IMR-90 (cell line): ENCODE data around the gene PSMD11. TPM values are rescaled to one million over a fixed set of nuclear protein-coding genes. Genes with fewer than 3 reads are reported as not detected.

Source experiments
- ATAC-seq: fragments of 200-7000 bp; cut with Tn5 transposase; 2 replicates; pipeline ENCODE4 v1.9.1; 2020; ENCODE audit warnings: low read depth, mild to moderate bottlenecking, moderate library complexity
- BruUV-seq: library from RNA; stranded (reverse); fragments of 400-500 nt; replicated peaks from 2 replicates; lab custom pipeline; 2021; lab: Mats Ljungman, UMichigan
- CTCF ChIA-PET: fragments of 300-600 bp; formaldehyde crosslinking; extraction: SDS; loops from one replicate; lab custom pipeline; 2021; ENCODE audit warnings: antibody characterized with exemption; lab: Yijun Ruan, JAX
- POLR2A ChIA-PET: fragments of 300-600 bp; sonication (Branson Sonifier 250); formaldehyde crosslinking; loops from one replicate; lab custom pipeline; 2022; ENCODE audit warnings: antibody characterized with exemption; ENCODE audit not compliant: unreplicated experiment; lab: Charles Lee
- DNase-seq: peaks from one replicate; pipeline ENCODE4 v3.0.0; 2013
- H2AFZ ChIP-seq: replicated peaks from 2 replicates; pipeline ENCODE3; 2013; ENCODE audit warnings: low read length, mild to moderate bottlenecking; ENCODE audit not compliant: poor library complexity
- H2AK5ac ChIP-seq: 2 replicates; pipeline ENCODE4 v1.6.1; 2013; ENCODE audit warnings: low read depth, low read length, inconsistent platforms
- H2AK9ac ChIP-seq: replicated peaks from 2 replicates; pipeline ENCODE3; 2013; ENCODE audit warnings: mild to moderate bottlenecking, low read depth, low read length, moderate library complexity; ENCODE audit not compliant: poor library complexity
- H2BK120ac ChIP-seq: 2 replicates; pipeline ENCODE4 v1.6.1; 2013; ENCODE audit warnings: low read depth, low read length, inconsistent platforms
- H2BK15ac ChIP-seq: 3 replicates; pipeline ENCODE4 v1.6.1; 2013; ENCODE audit warnings: low read depth, low read length, inconsistent platforms
- H2BK20ac ChIP-seq: 2 replicates; pipeline ENCODE4 v1.6.1; 2013; ENCODE audit warnings: low read depth, mild to moderate bottlenecking, inconsistent platforms, low read length, moderate library complexity
- H2BK5ac ChIP-seq: 2 replicates; pipeline ENCODE4 v1.6.1; 2013; ENCODE audit warnings: mild to moderate bottlenecking, low read depth, low read length, inconsistent platforms; ENCODE audit not compliant: poor library complexity, severe bottlenecking
- H3K14ac ChIP-seq: replicated peaks from 2 replicates; pipeline ENCODE4 v1.6.1; 2013; ENCODE audit warnings: low read depth, low read length, inconsistent platforms
- H3K18ac ChIP-seq: 2 replicates; pipeline ENCODE4 v1.6.1; 2013; ENCODE audit warnings: low read depth, low read length, control low read depth
- H3K23ac ChIP-seq: 2 replicates; pipeline ENCODE4 v1.6.1; 2013; ENCODE audit warnings: low read depth, low read length, inconsistent platforms
- H3K27ac ChIP-seq: 2 replicates; pipeline ENCODE4 v1.5.1; 2013; ENCODE audit warnings: mild to moderate bottlenecking, control low read depth, low read length; ENCODE audit not compliant: insufficient read depth
- H3K27me3 ChIP-seq: 2 replicates; pipeline ENCODE4 v1.6.1; 2013; ENCODE audit warnings: low read length; ENCODE audit not compliant: control insufficient read depth, insufficient read depth
- H3K36me3 ChIP-seq: 2 replicates; pipeline ENCODE4 v1.6.1; 2013; ENCODE audit warnings: low read length, mixed read lengths; ENCODE audit not compliant: control insufficient read depth, insufficient read depth
- H3K4ac ChIP-seq: 2 replicates; pipeline ENCODE4 v1.6.1; 2013; ENCODE audit warnings: low read depth, low read length, inconsistent platforms
- H3K4me1 ChIP-seq: 2 replicates; pipeline ENCODE4 v1.6.1; 2013; ENCODE audit warnings: low read length, mixed read lengths; ENCODE audit not compliant: control insufficient read depth, insufficient read depth
- H3K4me2 ChIP-seq: 2 replicates; pipeline ENCODE4 v1.6.1; 2013; ENCODE audit warnings: low read depth, mild to moderate bottlenecking, control low read depth, low read length, moderate library complexity
- H3K4me3 ChIP-seq: 2 replicates; pipeline ENCODE4 v1.5.1; 2013; ENCODE audit warnings: low read depth, mild to moderate bottlenecking, control low read depth, low read length, moderate library complexity; ENCODE audit not compliant: insufficient read depth
- H3K56ac ChIP-seq: 2 replicates; pipeline ENCODE4 v1.6.1; 2013; ENCODE audit warnings: low read length, inconsistent platforms; ENCODE audit not compliant: insufficient read depth; ENCODE audit errors: extremely low read depth
- H3K79me1 ChIP-seq, 2 experiments: 2 replicates each; pipeline ENCODE4 v1.6.1; 2013; ENCODE audit warnings: low read length in 2 of 2, inconsistent platforms in 1 of 2, low read depth in 1 of 2
- H3K9ac ChIP-seq: 2 replicates; pipeline ENCODE4 v1.6.1; 2013; ENCODE audit warnings: low read depth, low read length, control low read depth
- H3K9me1 ChIP-seq: 2 replicates; pipeline ENCODE4 v1.6.1; 2013; ENCODE audit warnings: low read length, inconsistent platforms; ENCODE audit not compliant: insufficient read depth
- H3K9me3 ChIP-seq: 2 replicates; pipeline ENCODE4 v1.6.1; 2013; ENCODE audit warnings: low read length; ENCODE audit not compliant: control insufficient read depth, insufficient read depth
- H4K20me1 ChIP-seq: 2 replicates; pipeline ENCODE4 v1.6.1; 2013; ENCODE audit warnings: low read length, inconsistent platforms; ENCODE audit not compliant: insufficient read depth
- H4K5ac ChIP-seq: 2 replicates; pipeline ENCODE4 v1.6.1; 2013; ENCODE audit warnings: mild to moderate bottlenecking, low read depth, low read length, control low read depth
- H4K8ac ChIP-seq, 2 experiments: 2 replicates each; pipeline ENCODE4 v1.6.1; 2013; ENCODE audit warnings: low read depth in 2 of 2, low read length in 2 of 2, control low read depth in 1 of 2, inconsistent platforms in 1 of 2
- H4K91ac ChIP-seq: 2 replicates; pipeline ENCODE4 v1.6.1; 2013; ENCODE audit warnings: low read depth, low read length, inconsistent platforms; ENCODE audit not compliant: insufficient read depth
- BHLHE40 ChIP-seq: fragments of 150-350 bp; IDR thresholded peaks from 2 replicates; pipeline ENCODE4 v1.6.1; 2016; ENCODE audit warnings: mild to moderate bottlenecking, low read depth, low read length
- CEBPB ChIP-seq: IDR thresholded peaks from 2 replicates; pipeline ENCODE4 v1.6.1; 2012; ENCODE audit warnings: low read depth, low read length, improper control_type of control experiment
- CHD1 ChIP-seq: IDR thresholded peaks from 2 replicates; pipeline ENCODE4 v1.6.1; 2012; ENCODE audit warnings: low read depth, low read length, improper control_type of control experiment
- FOS ChIP-seq: fragments of 150-350 bp; IDR thresholded peaks from 2 replicates; pipeline ENCODE4 v1.6.1; 2016; ENCODE audit warnings: low read depth, low read length
- MAFK ChIP-seq: IDR thresholded peaks from 2 replicates; pipeline ENCODE4 v1.6.1; 2012; ENCODE audit warnings: low read depth, low read length, improper control_type of control experiment
- MXI1 ChIP-seq: IDR thresholded peaks from 2 replicates; pipeline ENCODE4 v1.6.1; 2012; ENCODE audit warnings: low read depth, mild to moderate bottlenecking, low read length, moderate library complexity, borderline replicate concordance
- NFE2L2 ChIP-seq: fragments of 150-350 bp; IDR thresholded peaks from 2 replicates; pipeline ENCODE4 v1.6.1; 2016; ENCODE audit warnings: low read depth, mild to moderate bottlenecking, low read length
- POLR2A ChIP-seq: IDR thresholded peaks from 2 replicates; pipeline ENCODE4 v1.6.1; 2012; ENCODE audit warnings: mild to moderate bottlenecking, low read depth, low read length
- RAD21 ChIP-seq: IDR thresholded peaks from 2 replicates; pipeline ENCODE4 v1.6.1; 2012; ENCODE audit warnings: low read length, improper control_type of control experiment
- RFX5 ChIP-seq: IDR thresholded peaks from 2 replicates; pipeline ENCODE4 v1.8.0; 2012; ENCODE audit warnings: low read depth, mild to moderate bottlenecking, low read length, moderate library complexity
- SMC3 ChIP-seq: fragments of 150-350 bp; IDR thresholded peaks from 2 replicates; pipeline ENCODE4 v1.6.1; 2016; ENCODE audit warnings: low read depth, mild to moderate bottlenecking, antibody characterized with exemption, low read length, moderate library complexity
- WGBS, 2 experiments: methylation state at CpG; one replicate each; pipeline versions ENCODE4 v1.1.5 to v1.1.7; 2013; ENCODE audit warnings: missing lambda C conversion rate in 2 of 2; ENCODE audit not compliant: insufficient read length in 1 of 2; ENCODE audit errors: extremely low coverage in 2 of 2; 5-methylcytosine and 5-hydroxymethylcytosine counted together
- dilution Hi-C: fragments of 300-500 bp; cut with HindIII; formaldehyde crosslinking; loops from one replicate; pipeline ENCODE4 v1.14.3; 2018; ENCODE audit warnings: low sequenced_read_pairs; ENCODE audit not compliant: unreplicated experiment
- in situ Hi-C: fragments of 300-500 bp; cut with MboI; formaldehyde crosslinking; loops from 3 replicates; pipeline ENCODE4 v1.14.3; 2019; ENCODE audit warnings: low sequenced_read_pairs, inconsistent platforms, mixed read lengths
- intact Hi-C: fragments of 100-400 bp; cut with micrococcal nuclease; formaldehyde crosslinking; loops from 2 replicates; pipeline ENCODE4 v1.10.0; 2022
- polyA plus RNA-seq, 3 experiments: library from polyadenylated mRNA; depleted of rRNA; stranded (reverse); fragments of >200 nt; gene quantifications; 2 replicates each; pipeline ENCODE4 v1.2.3, GENCODE V29; 2012; ENCODE audit warnings: low replicate concordance in 1 of 3
- total RNA-seq: library from RNA; depleted of rRNA; stranded (reverse); fragments of >200 nt; gene quantifications from 2 replicates; pipeline ENCODE4 v1.2.3, GENCODE V29; 2012
- TF ChIP-seq, protein P1 (sequence below): conservative IDR thresholded peaks from 2 replicates; pipeline ENCODE4 v1.5.1; 2012; ENCODE audit warnings: mild to moderate bottlenecking, low read depth, low read length, improper control_type of control experiment

The PSMD11 gene
- total and polyA plus RNA-seq, 2 of the 4 experiments (the other 2 are of a cell fraction), result 64.7 to 85.9 TPM

DNA sequence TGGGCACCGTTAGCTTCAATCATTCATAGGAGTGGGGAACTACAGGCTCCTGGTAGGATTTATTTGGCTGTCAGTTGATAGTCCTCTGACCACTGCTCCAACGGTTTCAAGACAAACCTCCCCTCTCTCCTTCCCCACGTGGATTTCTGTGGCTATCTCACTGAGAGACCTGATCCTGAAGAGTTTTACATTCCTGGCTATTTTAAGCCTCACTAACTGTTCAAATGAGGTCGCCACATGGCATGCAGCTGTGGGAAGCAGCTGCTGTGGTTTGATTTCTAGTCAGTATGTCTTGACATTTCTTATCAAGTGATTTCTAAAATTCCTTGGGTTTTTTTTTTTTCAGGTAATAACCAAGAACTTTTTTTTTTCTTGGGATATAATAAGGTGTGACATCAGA, 80.8 kb downstream of the PSMD11 start:
- Histone ChIP-seq H3K23ac (no peak overlapping the region), H3K4ac (no peak overlapping the region), H3K4me3 (no peak overlapping the region), H3K56ac (no peak overlapping the region), H2AFZ (no peak overlapping the region), H2AK9ac (no peak overlapping the region), H3K4me1 (no peaks in the 10 kb centered on the region; the same call in 1 of the 2 replicates), H2AK5ac (no peak overlapping the region), H3K9me1 (no peaks in the 10 kb centered on the region), H2BK15ac (no peak overlapping the region), H4K5ac (no peak overlapping the region), H3K9me3 (no peaks in the 10 kb centered on the region), H3K4me2 (no peak overlapping the region), H2BK5ac (no peak overlapping the region), H3K27ac (no peak overlapping the region), H3K27me3 (peaks cover 9% of the 10 kb centered on the region), H3K18ac (no peak overlapping the region), H3K79me1 (no peaks in the 10 kb centered on the region), H3K14ac (no peak overlapping the region), H2BK20ac (no peak overlapping the region; the same call in 1 of the 2 replicates), H3K9ac (no peak overlapping the region), H4K20me1 (no peaks in the 10 kb centered on the region), H4K91ac (no peak overlapping the region), H2BK120ac (no peak overlapping the region), H3K36me3 (no peaks in the 10 kb centered on the region), H4K8ac (no peak overlapping the region)
- TF ChIP-seq RAD21, result no peak
- no peak for TF ChIP-seq CEBPB
- no peak for TF ChIP-seq MAFK
- no peak for TF ChIP-seq RFX5
- TF ChIP-seq NFE2L2, result no peak
- no peak for TF ChIP-seq SMC3
- TF ChIP-seq CHD1, result no peak
- TF ChIP-seq, protein P1, sequence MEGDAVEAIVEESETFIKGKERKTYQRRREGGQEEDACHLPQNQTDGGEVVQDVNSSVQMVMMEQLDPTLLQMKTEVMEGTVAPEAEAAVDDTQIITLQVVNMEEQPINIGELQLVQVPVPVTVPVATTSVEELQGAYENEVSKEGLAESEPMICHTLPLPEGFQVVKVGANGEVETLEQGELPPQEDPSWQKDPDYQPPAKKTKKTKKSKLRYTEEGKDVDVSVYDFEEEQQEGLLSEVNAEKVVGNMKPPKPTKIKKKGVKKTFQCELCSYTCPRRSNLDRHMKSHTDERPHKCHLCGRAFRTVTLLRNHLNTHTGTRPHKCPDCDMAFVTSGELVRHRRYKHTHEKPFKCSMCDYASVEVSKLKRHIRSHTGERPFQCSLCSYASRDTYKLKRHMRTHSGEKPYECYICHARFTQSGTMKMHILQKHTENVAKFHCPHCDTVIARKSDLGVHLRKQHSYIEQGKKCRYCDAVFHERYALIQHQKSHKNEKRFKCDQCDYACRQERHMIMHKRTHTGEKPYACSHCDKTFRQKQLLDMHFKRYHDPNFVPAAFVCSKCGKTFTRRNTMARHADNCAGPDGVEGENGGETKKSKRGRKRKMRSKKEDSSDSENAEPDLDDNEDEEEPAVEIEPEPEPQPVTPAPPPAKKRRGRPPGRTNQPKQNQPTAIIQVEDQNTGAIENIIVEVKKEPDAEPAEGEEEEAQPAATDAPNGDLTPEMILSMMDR, result no peak
- TF ChIP-seq BHLHE40, result no peak
- TF ChIP-seq MXI1, result no peak
- TF ChIP-seq POLR2A, result no peak
- TF ChIP-seq FOS, result no peak
- in situ Hi-C loops (no loop called here), intact Hi-C loops (no loop called here), dilution Hi-C loops (no loop called here)
- ChIA-PET CTCF (interaction anchor here (0.6 kb wide), 1 partner anchor 30 kb away, joined by 3 read pairs; no protein-coding TSS in a partner anchor), POLR2A (no interaction called here)
- no TSS peak for BruUV-seq
- DNase-seq, result peak; percentile 57
- no peak for ATAC-seq
- WGBS, 2 experiments, result no CpG with 5 or more reads among the region's 4 CpGs
